Natural killer cell (primary cell): ENCODE data around the gene CATSPERZ. TPM values are rescaled to one million over a fixed set of nuclear protein-coding genes. Genes with fewer than 3 reads are reported as not detected.

Experiments
- ATAC-seq, 3 donors: fragments of 150-1000 bp in 2 of 3; fragments of 200-7000 bp in 1 of 3; cut with Tn5 transposase; 1 replicate in 1 of 3; 2 replicates in 2 of 3; pipeline ENCODE4 v1.10.0; 2021; ENCODE audit warnings: mild to moderate bottlenecking in 2 of 3, moderate library complexity in 2 of 3
- DNase-seq, 2 donors: peaks; one replicate each; pipeline versions ENCODE4 v3.0.0 to v3.0.0-alpha.2; 2013 to 2021; ENCODE audit warnings: mixed read lengths in 1 of 2
- H3K27ac ChIP-seq: one replicate; pipeline ENCODE4 v1.5.1; 2013; ENCODE audit warnings: mild to moderate bottlenecking, low read length
- H3K27me3 ChIP-seq: one replicate; pipeline ENCODE4 v1.6.1; 2013; ENCODE audit warnings: low read length; ENCODE audit not compliant: control insufficient read depth, insufficient read depth
- H3K36me3 ChIP-seq: one replicate; pipeline ENCODE4 v1.6.1; 2013; ENCODE audit warnings: low read length; ENCODE audit not compliant: control insufficient read depth, insufficient read depth
- H3K4me1 ChIP-seq: one replicate; pipeline ENCODE4 v1.6.1; 2013; ENCODE audit warnings: low read length; ENCODE audit not compliant: control insufficient read depth, insufficient read depth
- H3K4me3 ChIP-seq: one replicate; pipeline ENCODE4 v1.5.1; 2013; ENCODE audit warnings: low read length
- H3K9me3 ChIP-seq: one replicate; pipeline ENCODE4 v1.6.1; 2013; ENCODE audit warnings: low read length; ENCODE audit not compliant: control insufficient read depth, insufficient read depth
- H3K27ac Mint-ChIP-seq, 2 donors: one replicate each; pipeline ENCODE4 v1.8.0; 2022; ENCODE audit warnings: mild to moderate bottlenecking in 2 of 2, mixed read lengths in 2 of 2, moderate library complexity in 1 of 2
- H3K27me3 Mint-ChIP-seq, 2 donors: one replicate each; pipeline ENCODE4 v1.8.0; 2022; ENCODE audit warnings: low read depth in 2 of 2, mixed read lengths in 2 of 2
- H3K36me3 Mint-ChIP-seq: one replicate; pipeline ENCODE4 v1.8.0; 2022; ENCODE audit warnings: mixed read lengths
- H3K4me1 Mint-ChIP-seq, 2 donors: one replicate each; pipeline ENCODE4 v1.8.0; 2022; ENCODE audit warnings: mixed read lengths in 2 of 2
- H3K4me3 Mint-ChIP-seq: one replicate; pipeline ENCODE4 v1.8.0; 2022; ENCODE audit warnings: mild to moderate bottlenecking, moderate library complexity, mixed read lengths
- H3K9me3 Mint-ChIP-seq, 2 donors: one replicate each; pipeline ENCODE4 v1.8.0; 2022; ENCODE audit warnings: mixed read lengths in 2 of 2
- WGBS: methylation state at CpG from one replicate; pipeline ENCODE4 v1.1.7; 2013; ENCODE audit warnings: missing lambda C conversion rate; ENCODE audit not compliant: insufficient coverage; 5-methylcytosine and 5-hydroxymethylcytosine counted together
- intact Hi-C: fragments of 100-400 bp; cut with micrococcal nuclease; formaldehyde crosslinking; loops from one replicate; pipeline ENCODE4 v1.14.2; 2022
- total RNA-seq, 4 donors: library from RNA; stranded (reverse); fragments of 120-200 nt in 1 of 4; gene quantifications; one replicate each; pipeline versions ENCODE4 v1.2.3 to v1.2.4, GENCODE V29; 2013 to 2022
- TF ChIP-seq, protein P1 (sequence below): fragments of 200-600 bp; IDR thresholded peaks from one replicate; pipeline ENCODE4 v1.8.0; 2022; ENCODE audit warnings: antibody characterized with exemption

The CATSPERZ gene
- total RNA-seq, 3 donors from 2014 or later (not counting 1 experiment from before 2014, with no cell fraction given): 0.80 to 0.90 TPM; not detected in 1

DNA sequence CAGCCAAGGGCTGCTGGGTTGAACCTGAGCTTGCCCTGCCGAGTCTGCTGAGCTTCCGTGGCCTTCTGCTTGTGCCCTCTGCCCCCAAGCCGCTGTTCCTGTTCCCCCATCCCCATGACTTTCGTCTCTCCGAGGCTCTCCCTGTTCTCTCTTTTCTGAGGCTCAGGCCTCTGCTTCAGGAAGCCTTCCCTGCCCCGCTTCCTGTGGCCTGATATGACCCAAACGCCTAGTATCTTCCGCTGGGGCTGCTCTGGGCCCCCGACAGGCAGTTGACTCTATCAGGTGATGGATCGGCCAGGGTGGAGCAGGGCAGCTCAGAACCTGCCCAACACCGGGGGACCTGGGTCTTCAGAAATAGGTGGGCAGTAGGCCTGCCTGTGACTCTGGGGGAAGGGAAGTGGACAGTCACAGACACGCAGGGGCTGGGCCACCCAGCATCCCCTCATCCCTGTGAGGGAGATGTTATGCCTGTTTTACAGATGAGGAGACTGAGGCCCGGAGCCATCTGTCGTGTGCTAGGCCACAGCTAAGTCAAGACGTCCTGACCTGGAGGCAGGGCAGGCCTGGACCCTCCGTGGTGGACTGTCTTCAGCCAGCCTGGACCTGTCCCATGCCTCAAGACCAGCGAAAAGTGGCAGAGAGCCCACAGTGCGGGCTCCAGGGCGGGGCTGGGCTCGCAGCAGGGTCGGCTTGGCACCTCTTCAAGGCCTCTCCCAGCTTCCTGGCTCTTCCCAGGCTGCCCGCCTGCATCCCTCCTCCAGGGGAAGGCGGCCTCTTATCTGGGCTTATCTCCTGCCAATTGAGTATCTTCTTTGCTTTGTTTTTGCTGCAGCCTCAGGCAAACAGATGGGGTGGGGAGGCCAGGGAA is 31.9 kb upstream of the CATSPERZ start:
- TF ChIP-seq, protein P1, sequence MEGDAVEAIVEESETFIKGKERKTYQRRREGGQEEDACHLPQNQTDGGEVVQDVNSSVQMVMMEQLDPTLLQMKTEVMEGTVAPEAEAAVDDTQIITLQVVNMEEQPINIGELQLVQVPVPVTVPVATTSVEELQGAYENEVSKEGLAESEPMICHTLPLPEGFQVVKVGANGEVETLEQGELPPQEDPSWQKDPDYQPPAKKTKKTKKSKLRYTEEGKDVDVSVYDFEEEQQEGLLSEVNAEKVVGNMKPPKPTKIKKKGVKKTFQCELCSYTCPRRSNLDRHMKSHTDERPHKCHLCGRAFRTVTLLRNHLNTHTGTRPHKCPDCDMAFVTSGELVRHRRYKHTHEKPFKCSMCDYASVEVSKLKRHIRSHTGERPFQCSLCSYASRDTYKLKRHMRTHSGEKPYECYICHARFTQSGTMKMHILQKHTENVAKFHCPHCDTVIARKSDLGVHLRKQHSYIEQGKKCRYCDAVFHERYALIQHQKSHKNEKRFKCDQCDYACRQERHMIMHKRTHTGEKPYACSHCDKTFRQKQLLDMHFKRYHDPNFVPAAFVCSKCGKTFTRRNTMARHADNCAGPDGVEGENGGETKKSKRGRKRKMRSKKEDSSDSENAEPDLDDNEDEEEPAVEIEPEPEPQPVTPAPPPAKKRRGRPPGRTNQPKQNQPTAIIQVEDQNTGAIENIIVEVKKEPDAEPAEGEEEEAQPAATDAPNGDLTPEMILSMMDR: no peak
- Histone ChIP-seq H3K27me3 (no peaks in the 10 kb centered on the region), H3K4me3 (peak overlapping the region; percentile 53), H3K27ac (peak overlapping the region; percentile 92), H3K36me3 (no peaks in the 10 kb centered on the region), H3K4me1 (peaks cover 42% of the 10 kb centered on the region), H3K9me3 (no peaks in the 10 kb centered on the region)
- 47% methylated on average over 23 of the region's 23 CpGs for WGBS
- Mint-ChIP-seq H3K4me1 (peaks cover 36 to 40% of the 10 kb centered on the region in 2 donors), H3K27ac (peak overlapping the region; percentile 94 to 100), H3K9me3 (no peaks in the 10 kb centered on the region), H3K4me3 (peak overlapping the region; percentile 97), H3K27me3 (no peaks in the 10 kb centered on the region), H3K36me3 (no peaks in the 10 kb centered on the region)
- no peak for ATAC-seq
- intact Hi-C loops: loop anchor here (2.0 kb wide), 3 partner anchors 17 to 61 kb away; partner anchors contain the start of genes FERMT3, FKBP2 and PLCB3
- DNase-seq: no peak

- WGBS: 3% methylated on average over 34 of the region's 34 CpGs
- Histone ChIP-seq H3K4me3 (peak overlapping the region; percentile 53), H3K36me3 (no peaks in the 10 kb centered on the region), H3K9me3 (no peaks in the 10 kb centered on the region), H3K27ac (peak overlapping the region; percentile 92), H3K4me1 (peaks cover 42% of the 10 kb centered on the region), H3K27me3 (no peaks in the 10 kb centered on the region)
- Mint-ChIP-seq H3K36me3 (no peaks in the 10 kb centered on the region), H3K4me3 (peak overlapping the region; percentile 97), H3K27ac (peak overlapping the region; percentile 94 to 100), H3K4me1 (peaks cover 36 to 40% of the 10 kb centered on the region in 2 donors), H3K9me3 (no peaks in the 10 kb centered on the region), H3K27me3 (no peaks in the 10 kb centered on the region)
- ATAC-seq: peak; percentile 1 to 9 (median 1)
- DNase-seq: peak in 1 of 2 donors; percentile 61
- intact Hi-C loops: loop anchor here (1.0 to 2.0 kb wide), 5 partner anchors 18 to 62 kb away; partner anchors contain the start of genes DNAJC4, FERMT3, FKBP2 and PLCB3
- TF ChIP-seq, protein P1: no peak
Measured at GRCh38 chr11:64268893-64269539, 31.1 kb upstream of the CATSPERZ start.

GRCh38 chr11:64269540-64270220 is 30.5 kb upstream of the CATSPERZ start:
- Histone ChIP-seq H3K9me3 (no peaks in the 10 kb centered on the region), H3K27me3 (no peaks in the 10 kb centered on the region), H3K4me3 (peak overlapping the region; percentile 53), H3K4me1 (peaks cover 42% of the 10 kb centered on the region), H3K36me3 (no peaks in the 10 kb centered on the region), H3K27ac (peak overlapping the region; percentile 92)
- H3K36me3 Mint-ChIP-seq: no peaks in the 10 kb centered on the region
- intact Hi-C loops: loop anchor here (1.0 to 2.0 kb wide), 8 partner anchors 16 to 71 kb away; partner anchors contain the start of genes CCDC88B, DNAJC4, ESRRA and FERMT3
- no peaks in the 10 kb centered on the region for H3K9me3 Mint-ChIP-seq
- TF ChIP-seq, protein P1: peak; percentile 34
- H3K4me1 Mint-ChIP-seq: peaks cover 36 to 40% of the 10 kb centered on the region in 2 donors
- WGBS: under 1% methylated on average over 58 of the region's 58 CpGs
- no peaks in the 10 kb centered on the region for H3K27me3 Mint-ChIP-seq
- H3K4me3 Mint-ChIP-seq: peak overlapping the region; percentile 97
- H3K27ac Mint-ChIP-seq: peak overlapping the region; percentile 94 to 100
- peak; percentile 94 to 99 for DNase-seq
- peak; percentile 68 to 83 (median 72) for ATAC-seq
